Activated T-helper 1 cell treated with anti-CD3 and anti-CD28 coated beads, Interleukin-12 subunit alpha, Interleukin-12 subunit beta, Interleukin-2, Interleukin-4 antibody, amounts not matched to agents 30 ng/mL and 10 ng/mL and 1 ng/mL, durations not matched to agents 14 hours and 24 hours and 36 hours (primary cell): ENCODE measurements around the gene NTN3. TPM values are rescaled to one million over a fixed set of nuclear protein-coding genes. Genes with fewer than 3 reads are reported as not detected.
A peak's percentile ranks its signal among the peaks of the same experiment; 100 is the strongest.

Experiments
- DNase-seq: peaks from one replicate; pipeline ENCODE4 v3.0.0; 2021; ENCODE audit warnings: low spot score
- H3K27ac Mint-ChIP-seq: one replicate; pipeline ENCODE4 v1.8.0; 2021; ENCODE audit warnings: mild to moderate bottlenecking, mixed read lengths
- H3K27me3 Mint-ChIP-seq: one replicate; pipeline ENCODE4 v1.8.0; 2022; ENCODE audit warnings: mild to moderate bottlenecking, moderate library complexity, mixed read lengths; ENCODE audit not compliant: insufficient read depth
- H3K36me3 Mint-ChIP-seq: one replicate; pipeline ENCODE4 v1.8.0; 2021; ENCODE audit warnings: low read depth, mixed read lengths
- H3K4me1 Mint-ChIP-seq: one replicate; pipeline ENCODE4 v1.8.0; 2021; ENCODE audit warnings: low read depth, mixed read lengths
- H3K4me3 Mint-ChIP-seq: one replicate; pipeline ENCODE4 v1.8.0; 2021; ENCODE audit warnings: mild to moderate bottlenecking, moderate library complexity, mixed read lengths
- H3K9me3 Mint-ChIP-seq: one replicate; pipeline ENCODE4 v1.8.0; 2021; ENCODE audit warnings: mixed read lengths
- intact Hi-C: fragments of 100-400 bp; cut with micrococcal nuclease; formaldehyde crosslinking; loops from one replicate; pipeline ENCODE4 v1.15.1; 2024
- total RNA-seq: library from RNA; stranded (reverse); gene quantifications from 2 replicates; pipeline ENCODE4 v1.2.3, GENCODE V29; 2022

NTN3 gene
- total RNA-seq, 1 donor from 2014 or later = not detected

- intact Hi-C loops = loop anchor here (2.0 kb wide), 1 partner anchor 70 kb away; no protein-coding TSS in a partner anchor
- Mint-ChIP-seq H3K4me1 (no peaks in the 10 kb centered on the region), H3K27ac (no peak overlapping the region), H3K9me3 (no peaks in the 10 kb centered on the region), H3K36me3 (no peaks in the 10 kb centered on the region), H3K4me3 (no peak overlapping the region), H3K27me3 (no peaks in the 10 kb centered on the region)
- DNase-seq = no peak
Measured at GRCh38 chr16:2500430-2500917, 29.4 kb downstream of the NTN3 start.

GRCh38 chr16:2500918-2501750, 30.0 kb downstream of the NTN3 start:
- Mint-ChIP-seq H3K4me1 (no peaks in the 10 kb centered on the region), H3K9me3 (no peaks in the 10 kb centered on the region), H3K27ac (no peak overlapping the region), H3K36me3 (no peaks in the 10 kb centered on the region), H3K4me3 (no peak overlapping the region), H3K27me3 (no peaks in the 10 kb centered on the region)
- intact Hi-C loops = loop anchor here (1.0 to 2.0 kb wide), 4 partner anchors 70 to 306 kb away; partner anchors contain the start of gene RNPS1
- DNase-seq = peak; percentile 67

DNA sequence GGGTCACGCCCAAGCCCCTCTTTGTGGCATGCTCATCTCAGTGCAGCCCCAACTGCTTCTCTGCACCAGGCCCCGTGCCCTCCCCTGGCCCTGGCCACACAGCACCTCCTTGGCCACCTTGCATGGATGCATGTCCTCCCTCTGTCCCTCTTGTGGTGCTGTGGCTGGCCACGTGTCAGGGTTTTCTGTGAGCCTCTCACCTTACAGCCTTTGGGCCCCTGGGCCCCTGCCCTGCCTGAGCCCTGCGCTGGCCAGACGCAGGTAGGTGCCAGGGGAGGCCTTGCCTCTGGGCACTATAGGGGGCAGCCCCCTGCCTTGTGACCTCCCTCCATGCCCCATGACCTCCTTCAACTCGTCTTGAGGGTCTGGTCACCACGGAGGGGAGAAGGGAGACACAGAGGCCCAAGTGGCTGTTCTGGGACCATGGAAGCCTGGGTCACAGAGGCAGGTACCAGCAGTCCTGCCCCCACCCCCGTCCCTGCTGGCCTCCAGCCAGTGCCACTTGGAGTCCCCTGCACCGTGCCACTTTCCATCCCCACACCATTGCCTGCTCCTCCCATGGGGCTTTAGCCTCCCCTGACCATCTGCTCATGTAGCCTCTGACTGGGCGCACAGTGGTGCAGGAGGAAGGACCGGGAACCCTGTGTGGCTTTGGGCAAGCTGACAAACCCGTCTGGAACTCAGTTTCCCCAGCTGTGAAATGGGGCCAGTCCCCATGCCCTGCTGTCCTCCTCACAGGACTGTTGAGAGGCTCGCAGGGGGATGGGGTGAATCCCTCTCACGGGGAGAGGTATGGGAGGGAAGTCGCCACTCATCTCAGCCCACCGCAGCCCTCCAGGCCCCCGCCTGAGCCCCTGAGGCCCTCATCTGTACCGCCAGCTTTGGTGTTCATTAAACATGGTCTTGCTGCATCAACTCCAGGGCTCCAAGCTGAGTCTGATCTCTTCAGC, 31.1 kb downstream of the NTN3 start:
- no peak for DNase-seq
- no peaks in the 10 kb centered on the region for H3K9me3 Mint-ChIP-seq
- H3K27me3 Mint-ChIP-seq = no peaks in the 10 kb centered on the region
- H3K4me1 Mint-ChIP-seq = no peaks in the 10 kb centered on the region
- H3K4me3 Mint-ChIP-seq = no peak overlapping the region
- intact Hi-C loops = loop anchor here (1.0 to 2.0 kb wide), 4 partner anchors 71 to 307 kb away; partner anchors contain the start of gene RNPS1
- H3K27ac Mint-ChIP-seq = no peak overlapping the region
- no peaks in the 10 kb centered on the region for H3K36me3 Mint-ChIP-seq

DNA sequence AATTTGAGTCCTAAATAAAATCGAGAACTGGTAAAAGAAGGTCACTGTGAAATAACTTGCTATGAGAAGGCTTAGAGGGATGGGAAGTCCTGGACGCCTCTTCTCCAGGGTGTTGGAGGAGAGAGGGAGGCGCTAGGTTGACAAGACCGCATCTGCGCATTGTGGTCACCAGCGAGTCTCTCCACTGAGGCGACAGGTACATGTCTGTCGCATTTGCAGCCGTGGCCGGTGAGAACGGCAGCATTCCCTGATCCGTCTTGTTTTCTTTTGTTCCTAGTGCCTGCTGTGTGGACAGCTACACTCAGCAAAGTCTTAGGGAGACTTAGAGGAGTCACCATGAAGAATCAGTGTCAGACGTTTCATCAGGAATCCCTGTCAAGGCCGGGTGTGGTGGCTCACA, 34.6 kb downstream of the NTN3 start:
- H3K4me3 Mint-ChIP-seq = no peak overlapping the region
- no peak for DNase-seq
- H3K27ac Mint-ChIP-seq = no peak overlapping the region
- no peaks in the 10 kb centered on the region for H3K36me3 Mint-ChIP-seq
- H3K27me3 Mint-ChIP-seq = peaks cover 1% of the 10 kb centered on the region
- H3K4me1 Mint-ChIP-seq = no peaks in the 10 kb centered on the region
- intact Hi-C loops = no loop called here
- no peaks in the 10 kb centered on the region for H3K9me3 Mint-ChIP-seq

GRCh38 chr16:2507052-2507659, 36.1 kb downstream of the NTN3 start:
- intact Hi-C loops = no loop called here
- Mint-ChIP-seq H3K27me3 (peaks cover 3% of the 10 kb centered on the region), H3K4me1 (no peaks in the 10 kb centered on the region), H3K27ac (no peak overlapping the region), H3K4me3 (no peak overlapping the region), H3K36me3 (no peaks in the 10 kb centered on the region), H3K9me3 (no peaks in the 10 kb centered on the region)
- no peak for DNase-seq

- intact Hi-C loops = no loop called here
- DNase-seq = no peak
- Mint-ChIP-seq H3K27me3 (peaks cover 3% of the 10 kb centered on the region), H3K9me3 (no peaks in the 10 kb centered on the region), H3K27ac (no peak overlapping the region), H3K4me1 (peaks cover 1% of the 10 kb centered on the region), H3K36me3 (no peaks in the 10 kb centered on the region), H3K4me3 (no peak overlapping the region)
Measured at GRCh38 chr16:2507665-2508064, 36.6 kb downstream of the NTN3 start.

- intact Hi-C loops = no loop called here
- Mint-ChIP-seq H3K4me3 (no peak overlapping the region), H3K27me3 (peaks cover 6% of the 10 kb centered on the region), H3K36me3 (no peaks in the 10 kb centered on the region), H3K4me1 (peaks cover 8% of the 10 kb centered on the region), H3K27ac (no peak overlapping the region), H3K9me3 (no peaks in the 10 kb centered on the region)
- no peak for DNase-seq
Measured at GRCh38 chr16:2508722-2509400, 37.8 kb downstream of the NTN3 start.

GRCh38 chr16:2511128-2511800, 40.2 kb downstream of the NTN3 start:
- no peak overlapping the region for H3K4me3 Mint-ChIP-seq
- H3K36me3 Mint-ChIP-seq = peaks cover 3% of the 10 kb centered on the region
- no peak overlapping the region for H3K27ac Mint-ChIP-seq
- peaks cover 6% of the 10 kb centered on the region for H3K27me3 Mint-ChIP-seq
- DNase-seq = no peak
- intact Hi-C loops = loop anchor here (10.0 kb wide), 1 partner anchor 394 kb away; no protein-coding TSS in a partner anchor
- no peaks in the 10 kb centered on the region for H3K9me3 Mint-ChIP-seq
- H3K4me1 Mint-ChIP-seq = peaks cover 25% of the 10 kb centered on the region

- Mint-ChIP-seq H3K27me3 (peaks cover 6% of the 10 kb centered on the region), H3K4me3 (peak overlapping the region; percentile 80), H3K4me1 (peaks cover 34% of the 10 kb centered on the region), H3K9me3 (no peaks in the 10 kb centered on the region), H3K36me3 (peaks cover 7% of the 10 kb centered on the region), H3K27ac (peak overlapping the region; percentile 74)
- DNase-seq = no peak
- intact Hi-C loops = loop anchor here (2.0 to 10.0 kb wide), 3 partner anchors 25 to 393 kb away; partner anchors contain the start of gene TBC1D24
Measured at GRCh38 chr16:2511996-2512734, 41.1 kb downstream of the NTN3 start.

GRCh38 chr16:2512735-2513404, 41.8 kb downstream of the NTN3 start:
- peak overlapping the region; percentile 85 for H3K27ac Mint-ChIP-seq
- peaks cover 38% of the 10 kb centered on the region for H3K4me1 Mint-ChIP-seq
- H3K36me3 Mint-ChIP-seq = peaks cover 7% of the 10 kb centered on the region
- no peak for DNase-seq
- intact Hi-C loops = loop anchor here (2.0 to 10.0 kb wide), 3 partner anchors 24 to 392 kb away; partner anchors contain the start of gene TBC1D24
- H3K9me3 Mint-ChIP-seq = no peaks in the 10 kb centered on the region
- H3K4me3 Mint-ChIP-seq = peak overlapping the region; percentile 80
- peaks cover 6% of the 10 kb centered on the region for H3K27me3 Mint-ChIP-seq
